NAMALWA (cell line): ENCODE measurements around the gene SDCCAG8.

Experiments
- DNase-seq: peaks from one replicate; pipeline ENCODE4 v3.0.0-alpha.2; 2015; ENCODE audit warnings: low spot score

SDCCAG8 gene

GRCh38 chr1:243457363-243457982 lies 201.6 kb downstream of the SDCCAG8 start:
- no peak for DNase-seq

- DNase-seq: no peak
These were observed 203.2 kb downstream of the SDCCAG8 start for GRCh38 chr1:243459059-243459458.

GRCh38 chr1:243461700-243462099 lies 205.9 kb downstream of the SDCCAG8 start:
- no peak for DNase-seq

DNA sequence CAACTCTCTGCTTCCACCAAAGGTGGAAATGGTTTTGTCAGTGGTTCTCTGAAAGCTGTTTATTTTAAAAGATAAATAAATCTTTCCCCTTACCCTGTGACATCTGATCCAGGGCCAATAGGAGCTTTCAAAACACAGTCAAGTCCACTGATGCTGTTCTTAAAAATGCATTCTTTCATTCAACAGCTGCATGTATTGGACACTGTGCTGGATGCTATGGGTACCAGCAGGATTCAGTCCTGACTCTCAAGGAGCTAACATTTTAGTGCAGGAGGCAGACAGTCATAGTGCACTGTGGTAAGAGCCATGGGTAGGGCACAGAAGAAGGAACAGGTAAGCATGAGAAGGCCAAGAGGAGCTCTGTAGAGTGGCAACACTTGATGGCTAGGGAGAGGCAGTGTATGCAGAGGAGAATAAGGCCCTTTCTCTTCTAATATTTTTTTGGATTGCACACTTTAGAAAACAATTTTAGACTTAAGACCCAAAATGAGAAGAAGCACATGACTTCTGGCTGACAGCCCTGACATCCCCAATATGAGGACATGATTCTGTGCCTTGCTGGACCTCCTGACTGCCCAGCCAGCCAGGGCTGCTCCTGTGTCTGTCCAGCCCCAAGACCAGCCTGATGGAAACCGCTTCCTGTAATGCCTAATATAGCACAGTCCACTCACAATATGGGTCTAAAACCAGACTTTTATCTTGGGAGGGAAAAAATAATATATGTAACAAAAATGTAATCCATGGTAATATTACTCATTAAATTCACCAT lies 207.3 kb downstream of the SDCCAG8 start:
- DNase-seq: no peak

- DNase-seq: no peak
These were observed 209.2 kb downstream of the SDCCAG8 start for GRCh38 chr1:243465081-243465480.

GRCh38 chr1:243465738-243466137 lies 209.9 kb downstream of the SDCCAG8 start:
- no peak for DNase-seq

DNA sequence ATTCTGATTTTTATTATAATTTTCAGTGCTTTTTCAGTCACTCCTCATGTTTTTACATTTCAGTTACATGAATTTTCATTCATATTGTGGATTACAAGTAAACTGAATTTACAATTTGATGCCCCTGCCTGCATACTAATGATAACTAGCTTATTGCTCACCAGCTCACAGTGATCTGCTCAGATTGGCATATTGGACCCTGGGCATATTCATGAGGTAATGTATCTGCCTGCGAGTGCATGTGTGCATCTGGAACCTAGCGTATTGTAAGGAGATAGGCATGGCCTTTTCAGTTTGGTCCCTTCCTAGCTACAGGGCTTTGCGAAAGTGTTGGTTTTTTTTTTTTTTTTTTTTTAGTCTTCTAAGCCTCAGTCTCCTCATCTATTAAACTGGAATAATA lies 213.7 kb downstream of the SDCCAG8 start:
- DNase-seq: no peak

GRCh38 chr1:243470502-243470901 lies 214.7 kb downstream of the SDCCAG8 start:
- DNase-seq: no peak

- no peak for DNase-seq
These were observed 215.3 kb downstream of the SDCCAG8 start for GRCh38 chr1:243471026-243471685.

DNA sequence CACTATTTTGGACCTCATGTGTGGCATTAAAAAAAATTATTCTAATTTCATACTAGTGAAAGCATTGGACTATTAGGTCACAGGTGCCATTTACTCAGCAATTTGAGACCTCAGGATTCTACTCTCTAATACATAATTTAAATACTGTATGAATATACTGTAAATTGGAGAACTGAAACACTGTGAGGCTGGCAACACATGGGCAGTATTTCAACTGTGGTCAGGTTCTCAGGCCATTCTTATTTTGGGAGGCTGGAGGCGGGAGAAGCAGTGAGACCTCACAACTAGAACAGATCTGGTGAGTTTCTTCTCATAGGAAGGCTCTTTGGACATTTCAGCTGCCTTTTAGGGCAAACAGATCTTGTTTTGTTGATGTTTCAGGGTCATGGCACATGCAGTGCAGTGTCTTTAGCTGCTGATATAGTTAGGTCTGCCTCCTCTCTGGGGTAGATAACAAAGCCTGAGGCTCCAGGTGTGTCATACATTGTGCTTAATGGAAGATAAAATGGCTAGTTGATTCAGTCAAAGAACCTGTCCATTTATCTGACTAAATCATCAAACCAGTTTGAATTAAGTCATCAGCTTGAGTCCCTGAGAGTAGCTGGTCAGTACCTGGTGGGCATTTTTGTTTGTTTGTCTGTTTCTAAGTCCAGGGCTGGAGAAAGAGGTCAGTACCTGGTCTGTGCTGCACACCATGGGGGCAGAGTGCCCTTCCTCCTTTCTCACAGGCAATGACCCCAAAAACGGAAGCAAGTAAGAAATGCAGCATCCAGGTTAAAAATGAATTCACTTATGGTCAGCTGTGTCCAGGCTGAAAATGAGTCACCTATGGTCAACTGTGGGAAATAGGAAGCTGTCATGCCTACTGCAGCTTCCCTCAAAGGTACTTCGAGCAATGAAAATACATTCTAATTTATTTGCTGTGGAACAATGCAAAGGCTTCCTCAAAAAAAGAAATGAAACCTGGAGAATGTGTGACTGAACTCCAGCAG lies 216.2 kb downstream of the SDCCAG8 start:
- DNase-seq: no peak

DNA sequence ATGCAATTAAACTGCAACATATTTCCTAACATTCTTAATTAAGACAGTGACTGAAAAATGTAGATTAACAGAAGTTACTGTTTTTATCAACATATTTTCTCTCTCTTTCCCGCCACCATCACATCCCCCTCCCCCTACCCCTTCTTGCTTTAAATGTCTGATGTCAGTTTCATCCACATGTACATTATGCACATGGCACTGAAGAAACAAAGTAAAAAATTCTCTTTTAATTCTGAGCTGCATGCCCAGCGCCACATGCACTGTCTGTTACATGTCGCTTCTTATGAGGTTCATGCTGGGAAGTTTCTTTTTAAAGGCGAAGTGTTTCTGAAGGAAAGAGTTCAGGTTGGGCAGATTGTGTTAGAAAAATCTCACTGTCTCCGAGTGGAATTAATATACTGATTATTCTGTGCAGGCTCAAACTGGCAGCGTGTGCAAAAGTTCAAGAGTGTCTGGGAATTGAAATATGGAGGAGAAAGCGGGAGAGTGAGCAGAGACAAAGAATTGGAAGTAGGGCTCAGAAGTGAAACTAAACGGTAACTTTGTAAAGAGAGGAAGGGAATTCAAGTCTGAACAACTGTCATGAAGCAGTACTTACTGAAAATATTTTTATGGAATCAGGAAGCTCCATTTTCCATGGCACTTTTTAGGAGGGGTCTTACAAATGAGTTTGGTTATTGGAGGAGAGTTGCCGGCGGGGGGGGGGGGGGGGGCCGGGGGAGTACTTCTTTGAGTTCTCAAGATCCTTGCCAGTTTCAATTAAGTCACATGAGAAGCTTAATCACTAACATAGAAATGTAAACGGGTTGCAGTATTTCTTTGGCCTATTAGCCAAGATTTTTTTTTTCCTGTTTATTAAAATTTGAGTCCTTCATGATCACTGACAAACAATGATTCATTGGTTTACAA lies 217.6 kb downstream of the SDCCAG8 start:
- no peak for DNase-seq

DNA sequence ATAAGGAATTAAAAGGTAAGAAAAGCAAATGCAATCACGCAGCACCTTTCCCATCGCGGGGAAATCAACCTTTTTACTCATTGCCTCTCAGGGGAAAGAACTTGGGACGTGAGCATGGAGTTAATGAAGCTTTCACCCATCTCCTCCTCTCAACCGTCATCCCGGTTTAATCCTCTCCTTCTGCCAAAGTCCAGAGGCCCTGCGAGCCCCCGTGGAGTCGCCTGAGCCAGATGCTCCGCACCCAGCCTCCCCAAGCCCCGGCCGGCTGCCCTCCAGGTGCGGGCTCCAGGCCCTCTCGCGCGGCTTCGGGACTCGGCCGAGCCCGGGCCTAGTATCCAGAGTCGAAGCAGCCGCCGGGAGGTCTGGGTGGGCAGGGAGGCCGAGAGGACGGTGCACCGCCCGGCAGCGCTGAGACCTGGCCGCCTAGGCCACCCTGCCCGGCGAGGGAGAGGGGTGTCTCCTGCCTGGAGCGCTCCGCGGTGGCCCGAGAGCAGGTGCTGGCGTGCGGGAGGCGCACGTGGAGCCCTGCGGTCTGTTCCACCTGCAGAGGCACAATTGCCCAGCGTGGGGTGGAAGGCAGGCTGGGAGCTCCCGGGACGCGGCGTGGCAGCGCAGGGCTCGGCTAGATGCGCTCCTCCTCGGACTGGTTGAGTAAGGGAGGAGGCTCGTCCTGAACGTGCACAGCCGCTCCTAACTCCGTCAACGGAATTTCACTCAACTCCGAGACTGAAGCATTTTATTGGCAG lies 218.5 kb downstream of the SDCCAG8 start:
- DNase-seq: no peak

DNA sequence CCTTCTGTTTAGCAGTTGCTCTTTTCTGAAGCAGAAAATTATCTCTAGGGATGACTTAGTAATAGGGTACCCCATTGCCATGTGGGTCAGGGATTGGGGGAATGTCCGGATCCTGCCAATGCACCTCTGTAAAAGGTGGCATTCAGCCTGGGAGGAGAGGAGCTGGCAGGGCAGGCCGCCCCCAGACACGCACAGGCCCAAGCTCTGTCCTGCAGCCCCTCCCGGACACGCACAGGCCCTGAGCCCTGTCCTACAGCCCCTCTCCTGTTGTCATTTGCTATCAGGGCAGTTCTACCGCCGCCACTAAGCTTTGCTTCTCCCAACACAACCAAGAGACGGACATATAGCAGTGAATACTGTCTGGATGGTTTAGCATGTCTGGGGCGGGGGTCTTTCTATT lies 219.1 kb downstream of the SDCCAG8 start:
- DNase-seq: no peak

DNA sequence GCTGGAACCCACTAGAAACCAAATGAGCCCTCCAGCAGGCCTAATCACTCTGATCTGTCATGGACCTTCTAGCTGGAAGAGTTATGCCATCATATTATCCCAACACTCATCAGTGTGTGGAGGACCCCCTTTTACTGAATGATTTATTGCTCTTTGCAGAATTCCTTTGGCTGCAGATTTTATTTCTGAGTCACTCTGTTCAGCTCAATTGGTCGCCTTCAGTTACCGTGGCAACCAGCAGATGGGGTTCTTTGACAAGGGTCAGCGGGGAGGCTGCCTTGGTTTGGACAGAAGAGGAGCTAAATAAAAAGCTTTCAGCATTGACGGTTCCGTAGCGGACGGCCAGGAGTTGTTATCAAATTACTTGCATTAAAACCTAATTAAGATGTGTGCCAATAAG lies 220.1 kb downstream of the SDCCAG8 start:
- DNase-seq: no peak

DNA sequence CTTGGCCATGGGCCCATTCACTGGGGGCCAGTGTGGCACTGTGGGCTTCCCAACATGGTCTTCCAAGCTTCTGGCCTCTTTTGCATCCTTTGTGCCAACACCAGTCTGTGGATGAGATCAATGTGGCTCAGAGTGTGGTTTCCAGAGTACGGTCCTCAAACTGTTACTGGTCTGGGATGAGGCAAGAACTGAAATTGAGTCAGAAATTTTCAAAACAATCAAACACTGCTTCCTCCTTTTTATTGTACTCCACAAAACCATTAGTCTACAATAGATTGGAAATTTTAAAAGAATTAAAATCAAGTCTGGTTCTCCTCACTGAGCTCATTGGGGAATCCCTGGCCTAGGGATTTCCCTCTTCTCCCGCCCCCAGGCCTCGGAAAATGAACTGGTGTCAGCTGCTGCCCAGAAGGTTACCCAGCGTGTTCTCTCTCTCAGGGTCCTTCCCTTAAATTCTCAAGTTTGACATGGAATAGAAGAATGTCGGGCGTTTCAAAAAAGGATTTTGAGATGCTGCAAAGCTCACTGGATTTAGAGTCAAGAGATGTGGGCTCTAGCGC lies 222.0 kb downstream of the SDCCAG8 start:
- DNase-seq: no peak

DNA sequence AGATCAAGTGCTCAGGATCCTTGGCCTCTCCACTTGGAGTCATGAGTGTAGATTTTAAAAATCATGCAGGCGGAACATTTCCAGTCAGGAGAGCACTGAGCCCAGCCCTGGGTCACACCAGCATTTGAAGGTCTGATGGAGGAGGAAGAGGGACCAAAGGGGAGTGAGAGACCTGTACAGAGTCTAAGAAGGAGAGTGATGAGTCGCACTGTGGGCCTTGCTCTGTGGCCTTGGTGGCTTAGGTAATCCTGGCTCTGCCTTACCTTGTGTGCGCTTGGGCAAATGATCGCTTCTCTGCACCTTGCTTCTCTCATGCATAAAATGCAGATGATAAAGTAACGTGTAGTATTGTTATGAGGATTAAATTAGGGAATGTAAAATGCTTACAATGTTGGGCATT lies 225.3 kb downstream of the SDCCAG8 start:
- no peak for DNase-seq

DNA sequence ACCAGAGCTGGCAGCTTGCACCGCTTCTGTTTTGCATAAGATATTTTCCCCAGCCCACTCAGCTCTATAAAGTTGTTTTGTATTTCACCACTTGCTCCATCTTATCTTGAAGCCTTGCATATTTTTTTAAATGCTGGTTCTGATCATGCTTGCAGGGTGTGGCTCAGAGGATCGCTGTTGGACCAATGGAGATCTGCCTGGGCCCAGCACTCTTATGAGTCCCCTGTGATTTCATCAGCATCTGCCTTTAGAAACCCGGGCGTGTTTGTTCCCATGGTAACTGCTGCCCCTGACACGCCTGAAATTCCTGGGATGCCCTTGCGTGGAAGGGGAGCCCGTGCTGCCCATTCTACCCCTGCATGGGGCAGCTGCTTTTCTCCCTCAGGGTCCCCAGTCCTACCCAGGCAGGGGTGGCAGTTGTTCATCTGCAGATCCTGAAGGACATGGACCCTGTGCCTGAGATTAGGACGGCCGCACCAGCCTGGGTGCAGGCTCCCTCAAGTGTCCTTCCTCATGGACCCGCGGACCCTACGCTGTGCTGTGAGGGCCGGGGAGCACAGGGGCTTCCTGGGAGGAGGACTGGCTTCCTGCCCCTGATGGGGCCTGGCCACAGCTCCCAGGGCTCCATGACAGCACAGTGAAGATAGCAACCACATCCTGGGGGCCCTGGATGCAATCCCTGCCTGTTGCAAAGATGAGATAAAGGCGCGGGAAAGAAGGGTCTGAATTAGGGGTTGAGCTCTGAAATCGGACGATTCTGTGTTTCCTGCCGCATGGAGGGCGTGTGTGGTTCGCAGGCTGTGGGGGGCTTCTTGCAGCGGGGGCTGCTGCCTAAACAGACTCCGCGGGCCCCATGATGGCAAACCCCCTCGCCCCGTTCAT lies 226.5 kb downstream of the SDCCAG8 start:
- DNase-seq: no peak

GRCh38 chr1:243483071-243483771 lies 227.4 kb downstream of the SDCCAG8 start:
- DNase-seq: no peak
